Keratinocyte (primary cell): ENCODE data around the gene TMEFF2. TPM values are rescaled to one million over a fixed set of nuclear protein-coding genes. Genes with fewer than 3 reads are reported as not detected.

Experiments
- DNase-seq: peaks from one replicate; pipeline ENCODE4 v3.0.0-alpha.2; 2011; ENCODE audit warnings: low read depth, missing footprints, low spot score
- FAIRE-seq: peaks from 2 replicates; lab custom pipeline; 2011; peaks lifted over from hg19 to GRCh38; lab: Jason Lieb, UNC
- H2AFZ ChIP-seq: 2 replicates; pipeline ENCODE4 v1.6.0; 2012; ENCODE audit warnings: low read length, control low read depth, inconsistent platforms; ENCODE audit not compliant: control insufficient read depth
- H3K27ac ChIP-seq: 2 replicates; pipeline ENCODE4 v1.5.1; 2011; ENCODE audit warnings: low read length; ENCODE audit not compliant: control insufficient read depth, insufficient read depth
- H3K27me3 ChIP-seq: 3 replicates; pipeline ENCODE4 v1.6.0; 2011; ENCODE audit warnings: low read length; ENCODE audit not compliant: control insufficient read depth, insufficient read depth; ENCODE audit errors: extremely low read depth
- H3K36me3 ChIP-seq, 2 experiments: 2 replicates in 1 of 2; 3 replicates in 1 of 2; pipeline ENCODE4 v1.5.1; 2011; ENCODE audit warnings: low read length in 2 of 2, mild to moderate bottlenecking in 1 of 2; ENCODE audit not compliant: control insufficient read depth in 2 of 2, insufficient read depth in 2 of 2; ENCODE audit errors: extremely low read depth in 1 of 2
- H3K4me1 ChIP-seq: 3 replicates; pipeline ENCODE4 v1.5.1; 2011; ENCODE audit warnings: low read length; ENCODE audit not compliant: control insufficient read depth, insufficient read depth; ENCODE audit errors: extremely low read depth
- H3K4me2 ChIP-seq: 3 replicates; pipeline ENCODE4 v1.6.0; 2011; ENCODE audit warnings: low read depth, low read length; ENCODE audit not compliant: control insufficient read depth, insufficient read depth; ENCODE audit errors: extremely low read depth
- H3K4me3 ChIP-seq, 3 experiments: fragments of 200-600 bp in 1 of 3; sonication (generic) in 1 of 3; 2 replicates in 2 of 3; 3 replicates in 1 of 3; pipeline ENCODE4 v1.5.1; 2011 to 2016; ENCODE audit warnings: low read length in 3 of 3, mild to moderate bottlenecking in 3 of 3, control low read depth in 2 of 3, inconsistent platforms in 1 of 3, low read depth in 1 of 3, mixed read lengths in 1 of 3, mixed run types in 1 of 3, moderate library complexity in 1 of 3; ENCODE audit not compliant: control insufficient read depth in 2 of 3, insufficient read depth in 2 of 3; ENCODE audit errors: extremely low read depth in 1 of 3
- H3K79me2 ChIP-seq: 2 replicates; pipeline ENCODE4 v1.6.0; 2012; ENCODE audit warnings: low read length; ENCODE audit not compliant: control insufficient read depth, insufficient read depth
- H3K9ac ChIP-seq: 3 replicates; pipeline ENCODE4 v1.6.0; 2011; ENCODE audit warnings: low read length; ENCODE audit not compliant: control insufficient read depth, insufficient read depth; ENCODE audit errors: extremely low read depth
- H3K9me1 ChIP-seq: 3 replicates; pipeline ENCODE4 v1.6.0; 2011; ENCODE audit warnings: low read length; ENCODE audit not compliant: control insufficient read depth, insufficient read depth; ENCODE audit errors: extremely low read depth
- H3K9me3 ChIP-seq: 2 replicates; pipeline ENCODE4 v1.5.1; 2012; ENCODE audit warnings: low read depth, low read length; ENCODE audit not compliant: control insufficient read depth
- H4K20me1 ChIP-seq: 3 replicates; pipeline ENCODE4 v1.6.0; 2011; ENCODE audit warnings: low read length; ENCODE audit not compliant: control insufficient read depth, insufficient read depth; ENCODE audit errors: extremely low read depth
- EZH2 ChIP-seq: IDR thresholded peaks from one replicate; pipeline ENCODE4 v1.6.1; 2012; ENCODE audit warnings: inconsistent platforms, mild to moderate bottlenecking, low read length, moderate library complexity
- dilution Hi-C: fragments of 300-500 bp; cut with MboI; formaldehyde crosslinking; loops from one replicate; pipeline ENCODE4 v1.7.0; 2020; ENCODE audit warnings: low sequenced_read_pairs; ENCODE audit not compliant: extremely low pct_ligation_motif_present
- polyA plus RNA-seq, 5 experiments: library from polyadenylated mRNA; depleted of rRNA in 3 of 5; stranded (reverse) in 3 of 5; stranded (forward) in 1 of 5; unstranded in 1 of 5; fragments of >200 nt; gene quantifications; 1 replicate in 1 of 5; 2 replicates in 3 of 5; 3 replicates in 1 of 5; pipeline versions ENCODE4 v1.2.1 to v1.2.3, GENCODE V29; 2011 to 2012; ENCODE audit warnings: missing spikeins in 2 of 5, low read depth in 1 of 5, low replicate concordance in 1 of 5
- TF ChIP-seq, protein P1 (sequence below), 3 experiments: IDR thresholded peaks in 1 of 3; conservative IDR thresholded peaks in 1 of 3; optimal IDR thresholded peaks in 1 of 3; 2 replicates in 2 of 3; 3 replicates in 1 of 3; pipeline versions ENCODE3 to v1.5.1; 2011; ENCODE audit warnings: low read length in 3 of 3, mild to moderate bottlenecking in 3 of 3, moderate library complexity in 2 of 3, control low read depth in 1 of 3, inconsistent platforms in 1 of 3; ENCODE audit not compliant: insufficient read depth in 2 of 3; ENCODE audit errors: extremely low read depth in 1 of 3

Gene TMEFF2
- polyA plus RNA-seq, 1 donor (not counting 4 experiments of a cell fraction or from before 2014, with no cell fraction given) = not detected

DNA sequence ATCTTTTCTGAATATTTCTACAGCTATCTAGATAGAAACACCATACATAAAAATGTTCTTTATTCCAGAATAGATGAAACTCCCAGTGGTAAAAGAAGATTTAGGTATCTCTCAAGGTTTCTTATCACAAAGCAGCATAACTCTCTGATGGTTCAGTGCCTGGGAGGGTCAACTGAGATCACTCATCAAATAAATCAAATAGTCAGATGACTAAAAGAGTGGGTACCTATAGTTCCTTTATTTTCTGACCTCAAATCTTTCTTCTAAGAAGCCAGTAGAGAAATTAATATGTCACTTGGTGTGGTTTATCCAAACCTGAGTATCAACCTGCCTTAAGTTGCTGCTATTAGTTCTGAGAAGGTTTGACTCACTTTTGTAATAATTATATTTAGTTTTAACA lies 120.9 kb downstream of the TMEFF2 start:
- Histone ChIP-seq H3K4me2 (no peak overlapping the region), H3K4me1 (no peaks in the 10 kb centered on the region), H3K9me3 (no peaks in the 10 kb centered on the region), H2AFZ (no peak overlapping the region), H3K9me1 (no peaks in the 10 kb centered on the region), H3K36me3 (no peaks in the 10 kb centered on the region), H3K4me3 (no peak overlapping the region), H3K79me2 (no peaks in the 10 kb centered on the region), H3K9ac (no peak overlapping the region), H4K20me1 (no peaks in the 10 kb centered on the region), H3K27ac (no peak overlapping the region), H3K27me3 (no peaks in the 10 kb centered on the region)
- FAIRE-seq = no peak
- DNase-seq = no peak
- no peak for TF ChIP-seq EZH2
- TF ChIP-seq, protein P1, sequence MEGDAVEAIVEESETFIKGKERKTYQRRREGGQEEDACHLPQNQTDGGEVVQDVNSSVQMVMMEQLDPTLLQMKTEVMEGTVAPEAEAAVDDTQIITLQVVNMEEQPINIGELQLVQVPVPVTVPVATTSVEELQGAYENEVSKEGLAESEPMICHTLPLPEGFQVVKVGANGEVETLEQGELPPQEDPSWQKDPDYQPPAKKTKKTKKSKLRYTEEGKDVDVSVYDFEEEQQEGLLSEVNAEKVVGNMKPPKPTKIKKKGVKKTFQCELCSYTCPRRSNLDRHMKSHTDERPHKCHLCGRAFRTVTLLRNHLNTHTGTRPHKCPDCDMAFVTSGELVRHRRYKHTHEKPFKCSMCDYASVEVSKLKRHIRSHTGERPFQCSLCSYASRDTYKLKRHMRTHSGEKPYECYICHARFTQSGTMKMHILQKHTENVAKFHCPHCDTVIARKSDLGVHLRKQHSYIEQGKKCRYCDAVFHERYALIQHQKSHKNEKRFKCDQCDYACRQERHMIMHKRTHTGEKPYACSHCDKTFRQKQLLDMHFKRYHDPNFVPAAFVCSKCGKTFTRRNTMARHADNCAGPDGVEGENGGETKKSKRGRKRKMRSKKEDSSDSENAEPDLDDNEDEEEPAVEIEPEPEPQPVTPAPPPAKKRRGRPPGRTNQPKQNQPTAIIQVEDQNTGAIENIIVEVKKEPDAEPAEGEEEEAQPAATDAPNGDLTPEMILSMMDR (optimal IDR thresholded peaks at IDR 0.05 in 1 of 3, IDR thresholded peaks at IDR 0.05 in 1 of 3, conservative IDR thresholded peaks at IDR 0.05 in 1 of 3; ENCODE audit: extremely low read depth in 1 of 3, insufficient read depth in 2 of 3, low read length in 3 of 3) = no peak
- dilution Hi-C loops = no loop called here

DNA sequence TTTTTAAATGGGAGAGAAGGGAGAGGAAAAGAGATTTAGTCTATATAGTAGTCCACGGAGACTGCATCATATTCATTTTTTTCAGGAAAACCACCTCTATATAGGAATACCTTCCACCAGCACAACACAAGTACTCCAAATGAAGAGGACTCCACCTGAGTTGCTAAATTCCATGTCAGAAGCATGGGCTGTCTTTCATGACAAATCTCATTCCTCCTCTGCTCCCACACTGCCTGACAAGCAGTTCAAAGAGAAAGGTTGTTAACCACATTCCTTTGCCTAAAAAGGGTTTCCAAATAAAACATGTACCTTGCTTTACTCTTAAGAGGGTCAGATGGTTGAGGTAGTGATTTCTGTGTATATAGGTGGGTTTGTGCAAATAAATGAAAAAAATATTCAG lies 122.0 kb downstream of the TMEFF2 start:
- Histone ChIP-seq H3K36me3 (no peaks in the 10 kb centered on the region), H3K9ac (no peak overlapping the region), H3K27ac (no peak overlapping the region), H3K9me1 (no peaks in the 10 kb centered on the region), H3K4me1 (no peaks in the 10 kb centered on the region), H3K4me3 (no peak overlapping the region), H2AFZ (no peak overlapping the region), H3K27me3 (no peaks in the 10 kb centered on the region), H3K4me2 (no peak overlapping the region), H4K20me1 (no peaks in the 10 kb centered on the region), H3K79me2 (no peaks in the 10 kb centered on the region), H3K9me3 (no peaks in the 10 kb centered on the region)
- dilution Hi-C loops = no loop called here
- FAIRE-seq (no peak), DNase-seq (no peak)
- TF ChIP-seq, protein P1 (optimal IDR thresholded peaks at IDR 0.05 in 1 of 3, IDR thresholded peaks at IDR 0.05 in 1 of 3, conservative IDR thresholded peaks at IDR 0.05 in 1 of 3; ENCODE audit: extremely low read depth in 1 of 3, insufficient read depth in 2 of 3, low read length in 3 of 3) = no peak
